Type B pancreatic cell (in vitro differentiated cells): ENCODE data around the gene C1orf87. TPM values are rescaled to one million over a fixed set of nuclear protein-coding genes. Genes with fewer than 3 reads are reported as not detected.
"Not testable (repeated sequence)": the region's sequence is repeated elsewhere in the genome, so short reads cannot be mapped to it uniquely, and the experiment has no call there.

Experiments used
- DNase-seq: peaks from one replicate; pipeline ENCODE4 v3.0.0; 2021; ENCODE audit warnings: mixed read lengths; ENCODE audit not compliant: unreplicated experiment; ENCODE audit errors: extremely low spot score
- H3K27ac Mint-ChIP-seq: 2 replicates; pipeline ENCODE4 v1.8.0; 2021; ENCODE audit warnings: mild to moderate bottlenecking, mixed read lengths
- H3K27me3 Mint-ChIP-seq: 2 replicates; pipeline ENCODE4 v1.8.0; 2021; ENCODE audit warnings: mixed read lengths
- H3K36me3 Mint-ChIP-seq: 2 replicates; pipeline ENCODE4 v1.8.0; 2021; ENCODE audit warnings: mixed read lengths
- H3K4me1 Mint-ChIP-seq: one replicate; pipeline ENCODE4 v1.8.0; 2021; ENCODE audit warnings: mixed read lengths; ENCODE audit not compliant: unreplicated experiment
- H3K4me3 Mint-ChIP-seq: 2 replicates; pipeline ENCODE4 v1.8.0; 2021; ENCODE audit warnings: mild to moderate bottlenecking, mixed read lengths
- H3K9me3 Mint-ChIP-seq: 2 replicates; pipeline ENCODE4 v1.8.0; 2021; ENCODE audit warnings: mixed read lengths
- total RNA-seq: library from RNA; stranded (reverse); gene quantifications from 2 replicates; pipeline ENCODE4 v1.2.1, GENCODE V29; 2021; ENCODE audit warnings: low replicate concordance
- TF ChIP-seq, protein P1 (sequence below): fragments of 200-600 bp; sonication (generic); conservative IDR thresholded peaks from 2 replicates; pipeline ENCODE4 v1.5.0; 2021; ENCODE audit warnings: antibody characterized with exemption, mild to moderate bottlenecking

The C1orf87 gene
- total RNA-seq, 1 donor from 2014 or later, result not detected

DNA sequence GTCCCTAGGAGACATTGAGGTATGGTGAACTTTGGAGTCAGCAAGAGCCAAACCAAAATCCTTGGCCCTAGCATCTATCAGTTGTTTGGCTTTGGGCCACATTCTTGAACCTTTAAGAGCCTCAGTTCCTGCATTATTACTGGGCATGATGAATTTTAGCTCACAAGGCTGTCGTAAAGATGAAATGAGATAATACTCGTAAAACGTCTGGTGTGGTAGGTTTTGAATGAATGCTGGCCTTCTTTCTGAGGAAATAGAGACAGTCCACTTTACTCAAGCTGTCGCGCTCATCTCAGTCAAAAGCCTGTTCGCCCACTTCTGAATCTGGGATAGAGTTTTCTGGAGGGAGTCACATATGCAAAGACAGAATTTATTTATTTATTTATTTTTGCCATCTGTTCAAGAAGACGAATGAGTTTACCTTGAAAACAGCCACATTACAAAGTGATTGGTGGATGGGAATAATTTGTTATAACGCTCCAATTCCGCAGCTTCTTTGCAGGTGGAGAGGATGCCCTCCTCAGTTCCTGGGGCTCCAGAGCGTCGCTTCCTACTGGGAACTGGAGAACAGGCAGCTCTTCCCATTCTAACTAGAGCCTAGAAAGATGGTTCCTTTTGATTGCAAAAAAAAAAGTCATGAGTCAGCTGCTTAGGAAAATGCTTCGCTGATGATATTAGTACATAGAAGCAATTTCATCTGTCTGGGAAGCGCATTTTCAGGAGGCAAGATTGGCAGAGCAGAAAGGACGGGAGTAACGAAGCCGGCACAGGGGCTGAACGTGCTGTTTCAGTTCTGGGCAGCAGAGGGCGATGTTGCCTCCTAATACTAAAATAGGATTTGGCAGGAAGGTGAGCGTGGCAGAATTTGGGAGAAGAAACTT lies 97.1 kb downstream of the C1orf87 start:
- TF ChIP-seq, protein P1, sequence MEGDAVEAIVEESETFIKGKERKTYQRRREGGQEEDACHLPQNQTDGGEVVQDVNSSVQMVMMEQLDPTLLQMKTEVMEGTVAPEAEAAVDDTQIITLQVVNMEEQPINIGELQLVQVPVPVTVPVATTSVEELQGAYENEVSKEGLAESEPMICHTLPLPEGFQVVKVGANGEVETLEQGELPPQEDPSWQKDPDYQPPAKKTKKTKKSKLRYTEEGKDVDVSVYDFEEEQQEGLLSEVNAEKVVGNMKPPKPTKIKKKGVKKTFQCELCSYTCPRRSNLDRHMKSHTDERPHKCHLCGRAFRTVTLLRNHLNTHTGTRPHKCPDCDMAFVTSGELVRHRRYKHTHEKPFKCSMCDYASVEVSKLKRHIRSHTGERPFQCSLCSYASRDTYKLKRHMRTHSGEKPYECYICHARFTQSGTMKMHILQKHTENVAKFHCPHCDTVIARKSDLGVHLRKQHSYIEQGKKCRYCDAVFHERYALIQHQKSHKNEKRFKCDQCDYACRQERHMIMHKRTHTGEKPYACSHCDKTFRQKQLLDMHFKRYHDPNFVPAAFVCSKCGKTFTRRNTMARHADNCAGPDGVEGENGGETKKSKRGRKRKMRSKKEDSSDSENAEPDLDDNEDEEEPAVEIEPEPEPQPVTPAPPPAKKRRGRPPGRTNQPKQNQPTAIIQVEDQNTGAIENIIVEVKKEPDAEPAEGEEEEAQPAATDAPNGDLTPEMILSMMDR, result peak; percentile 93
- Mint-ChIP-seq H3K36me3 (no peaks in the 10 kb centered on the region), H3K4me3 (no peak overlapping the region), H3K27ac (no peak overlapping the region), H3K4me1 (peaks cover 21% of the 10 kb centered on the region), H3K27me3 (peaks cover 34% of the 10 kb centered on the region), H3K9me3 (no peaks in the 10 kb centered on the region)
- peak; percentile 79 for DNase-seq

DNA sequence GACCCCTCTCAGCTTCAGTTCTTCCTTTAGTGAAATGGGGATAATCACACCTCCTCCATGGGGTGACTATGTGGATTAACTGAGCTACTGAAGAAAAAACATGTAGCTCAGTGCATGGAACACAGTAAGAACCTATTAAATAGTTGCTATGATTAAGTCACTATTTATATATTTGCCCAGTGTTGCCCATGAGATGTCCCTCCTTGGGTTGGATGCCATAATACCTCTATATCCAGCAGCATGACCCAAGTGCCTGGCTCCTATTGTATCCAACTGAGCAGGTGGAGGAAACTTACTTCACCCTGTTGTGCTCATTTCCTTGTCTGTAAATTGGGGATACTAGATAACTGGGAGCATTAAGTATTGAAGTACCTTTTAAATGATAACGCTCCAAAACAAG lies 99.9 kb downstream of the C1orf87 start:
- peaks cover 37% of the 10 kb centered on the region for H3K27me3 Mint-ChIP-seq
- peaks cover 25% of the 10 kb centered on the region for H3K4me1 Mint-ChIP-seq
- H3K36me3 Mint-ChIP-seq, result no peaks in the 10 kb centered on the region
- TF ChIP-seq, protein P1, result no peak
- DNase-seq, result no peak
- no peak overlapping the region for H3K4me3 Mint-ChIP-seq
- H3K9me3 Mint-ChIP-seq, result no peaks in the 10 kb centered on the region
- H3K27ac Mint-ChIP-seq, result no peak overlapping the region

DNA sequence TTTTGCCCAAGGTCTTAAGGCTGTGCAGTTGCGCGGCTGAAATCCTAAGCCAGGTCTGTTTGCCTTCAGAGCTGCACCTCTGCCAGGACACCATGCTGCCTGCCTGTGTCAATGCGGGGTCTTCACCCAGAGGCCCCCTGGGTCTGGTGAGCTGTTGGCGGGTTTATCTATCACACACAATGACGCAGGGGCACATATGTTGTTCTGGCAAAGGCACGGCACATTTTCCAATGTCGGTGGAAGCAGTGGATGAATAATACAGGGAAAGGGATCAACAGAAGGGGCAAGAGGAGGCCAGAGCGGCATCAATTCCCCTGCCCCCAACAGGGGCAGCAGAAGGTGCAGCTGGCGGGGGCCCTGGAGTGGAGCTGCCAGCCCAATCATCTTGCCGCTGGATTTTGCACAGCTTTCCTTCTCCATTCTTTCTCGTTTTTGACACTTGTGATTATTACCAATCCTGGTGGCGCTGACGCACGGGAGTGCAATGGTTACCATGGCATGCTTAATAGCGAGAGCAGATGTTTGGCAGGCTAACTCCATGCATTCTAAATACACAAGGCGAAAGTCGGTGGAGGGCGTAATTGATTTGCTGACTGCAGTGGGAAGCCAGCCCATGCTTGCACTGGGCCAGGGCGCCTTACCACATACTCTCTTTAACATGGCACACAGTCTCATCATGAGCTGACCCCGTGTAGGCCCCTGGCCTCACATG lies 101.2 kb downstream of the C1orf87 start:
- Mint-ChIP-seq H3K27ac (peak overlapping the region; percentile 17), H3K36me3 (no peaks in the 10 kb centered on the region), H3K4me3 (no peak overlapping the region), H3K9me3 (no peaks in the 10 kb centered on the region), H3K4me1 (peaks cover 25% of the 10 kb centered on the region), H3K27me3 (peaks cover 37% of the 10 kb centered on the region)
- DNase-seq, result no peak
- TF ChIP-seq, protein P1, result no peak

DNA sequence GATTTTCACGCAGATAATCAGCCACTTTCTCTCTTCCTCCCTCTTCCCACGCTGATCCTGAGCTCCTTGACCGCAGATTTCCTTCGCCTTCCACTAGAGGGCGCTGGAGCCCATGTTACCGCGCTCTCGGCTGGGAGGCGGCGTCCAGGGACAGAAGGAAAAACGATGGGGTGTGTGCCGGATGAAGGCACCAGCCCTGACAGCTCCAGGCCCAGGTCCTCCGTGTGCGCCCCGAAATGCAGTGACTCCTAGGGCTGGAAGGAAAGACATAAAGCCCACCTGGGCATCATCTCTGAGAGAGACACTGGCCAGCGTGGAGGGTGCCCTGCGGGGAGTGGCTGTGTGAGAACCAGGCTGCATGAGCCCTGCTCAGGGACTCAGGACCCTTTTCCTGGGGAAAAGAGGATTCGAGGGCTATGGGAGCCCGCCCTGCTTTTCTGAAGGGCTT lies 102.1 kb downstream of the C1orf87 start:
- H3K4me3 Mint-ChIP-seq, result peak overlapping the region; percentile 66
- H3K36me3 Mint-ChIP-seq, result no peaks in the 10 kb centered on the region
- peak; percentile 81 for DNase-seq
- H3K9me3 Mint-ChIP-seq, result no peaks in the 10 kb centered on the region
- H3K4me1 Mint-ChIP-seq, result peaks cover 20% of the 10 kb centered on the region
- H3K27ac Mint-ChIP-seq, result peak overlapping the region; percentile 24
- TF ChIP-seq, protein P1, result peak; percentile 95
- peaks cover 31% of the 10 kb centered on the region for H3K27me3 Mint-ChIP-seq

DNA sequence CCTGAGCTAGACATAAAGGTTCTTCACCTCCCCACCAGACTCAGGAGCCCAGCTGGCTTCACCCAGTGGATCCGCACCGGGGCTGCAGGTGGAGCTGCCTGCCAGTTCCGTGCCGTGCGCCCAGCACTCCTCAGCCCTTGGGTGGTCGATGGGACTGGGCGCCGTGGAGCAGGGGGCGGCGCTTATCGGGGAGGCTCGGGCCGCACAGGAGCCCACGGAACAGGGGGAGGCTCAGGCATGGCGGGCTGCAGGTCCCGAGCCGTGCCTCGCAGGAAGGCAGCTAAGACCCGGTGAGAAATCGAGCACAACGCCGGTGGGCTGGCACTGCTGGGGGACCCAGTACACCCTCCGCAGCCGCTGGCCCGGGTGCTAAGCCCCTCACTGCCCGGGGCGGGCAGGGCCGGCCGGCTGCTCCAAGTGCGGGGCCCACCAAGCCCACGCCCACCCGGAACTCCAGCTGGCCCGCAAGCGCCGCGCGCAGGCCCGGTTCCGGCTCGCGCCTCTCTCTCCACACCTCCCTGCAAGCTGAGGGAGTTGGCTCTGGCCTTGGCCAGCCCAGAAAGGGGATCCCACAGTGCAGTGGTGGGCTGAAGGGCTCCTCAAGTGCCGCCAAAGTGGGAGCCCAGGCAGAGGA lies 103.9 kb downstream of the C1orf87 start:
- peaks cover 18% of the 10 kb centered on the region for H3K27me3 Mint-ChIP-seq

DNA sequence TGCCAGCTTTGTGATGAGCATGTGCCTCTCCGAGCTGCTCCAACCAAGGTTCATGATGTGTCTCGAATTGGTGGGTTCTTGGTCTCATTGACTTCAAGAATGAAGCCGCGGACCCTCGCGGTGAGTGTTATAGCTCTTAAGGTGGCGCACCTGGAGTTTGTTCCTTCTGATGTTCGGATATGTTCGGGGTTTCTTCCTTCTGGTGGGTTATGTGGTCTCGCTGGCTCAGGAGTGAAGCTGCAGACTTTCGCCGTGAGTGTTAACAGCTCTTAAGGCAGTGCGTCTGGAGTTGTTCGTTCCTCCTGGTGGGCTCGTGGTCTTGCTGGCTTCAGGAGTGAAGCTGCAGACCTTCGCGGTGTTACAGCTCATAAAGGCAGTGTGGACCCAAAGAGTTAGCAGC lies 104.8 kb downstream of the C1orf87 start:
- Mint-ChIP-seq H3K4me1 (peaks cover 20% of the 10 kb centered on the region), H3K27me3 (peaks cover 11% of the 10 kb centered on the region)
- not testable (repeated sequence) for H3K27ac Mint-ChIP-seq, H3K9me3 Mint-ChIP-seq, DNase-seq, H3K4me3 Mint-ChIP-seq, H3K36me3 Mint-ChIP-seq

More for the DNA sequence above, 103.9 kb downstream of the C1orf87 start:
- not testable (repeated sequence) for H3K4me3 Mint-ChIP-seq, H3K36me3 Mint-ChIP-seq, H3K9me3 Mint-ChIP-seq, DNase-seq, H3K27ac Mint-ChIP-seq
- peaks cover 20% of the 10 kb centered on the region for H3K4me1 Mint-ChIP-seq
